GM18867 (cell line): ENCODE results near the gene DDAH1.
"Not testable (repeated sequence)": the region's sequence is repeated elsewhere in the genome, so short reads cannot be mapped to it uniquely, and the experiment has no call there.

Experiments
- ATAC-seq: cut with Tn5 transposase; IDR thresholded peaks from one replicate; pipeline ENCODE4 v1.9.1; 2021; ENCODE audit warnings: mild to moderate bottlenecking, moderate library complexity; ENCODE audit not compliant: unreplicated experiment

Gene DDAH1

DNA sequence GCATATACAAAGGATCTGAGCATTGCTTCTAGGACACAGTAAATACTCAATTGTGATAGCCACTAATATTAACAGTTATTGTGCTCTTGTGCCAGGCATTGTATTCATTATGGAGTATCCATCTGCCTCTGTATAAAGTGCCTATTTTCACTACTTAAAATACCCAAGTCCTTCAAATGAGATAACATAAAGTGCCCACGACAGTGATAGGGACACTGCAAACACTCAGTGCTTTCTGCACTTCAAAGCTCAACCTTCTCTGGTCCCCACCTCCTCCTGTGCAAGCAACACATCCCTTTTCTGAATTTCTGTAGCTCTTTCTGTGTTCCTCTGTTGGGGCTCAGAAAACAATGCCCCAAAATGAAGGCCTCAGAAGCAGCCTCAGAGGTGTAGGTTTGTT, 6.6 kb upstream of the DDAH1 start:
- ATAC-seq = no peak

DNA sequence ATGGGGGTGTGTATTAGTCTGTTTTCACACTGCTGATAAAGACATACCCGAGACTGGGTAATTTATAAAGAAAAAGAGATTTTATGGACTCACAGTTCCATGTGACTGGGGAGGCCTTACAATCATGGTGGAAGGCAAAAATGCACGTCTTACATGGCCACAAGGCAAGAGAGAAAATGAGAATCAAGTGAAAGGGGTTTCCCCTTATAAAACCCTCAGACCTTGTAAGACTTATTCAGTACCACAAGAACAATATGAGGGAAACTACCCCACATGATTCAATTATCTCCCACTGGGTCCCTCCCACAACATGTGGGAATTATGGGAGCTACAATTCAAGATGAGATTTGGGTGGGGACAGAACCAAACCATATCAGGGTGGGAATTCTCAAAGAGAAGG, 5.2 kb upstream of the DDAH1 start:
- not testable (repeated sequence) for ATAC-seq

DNA sequence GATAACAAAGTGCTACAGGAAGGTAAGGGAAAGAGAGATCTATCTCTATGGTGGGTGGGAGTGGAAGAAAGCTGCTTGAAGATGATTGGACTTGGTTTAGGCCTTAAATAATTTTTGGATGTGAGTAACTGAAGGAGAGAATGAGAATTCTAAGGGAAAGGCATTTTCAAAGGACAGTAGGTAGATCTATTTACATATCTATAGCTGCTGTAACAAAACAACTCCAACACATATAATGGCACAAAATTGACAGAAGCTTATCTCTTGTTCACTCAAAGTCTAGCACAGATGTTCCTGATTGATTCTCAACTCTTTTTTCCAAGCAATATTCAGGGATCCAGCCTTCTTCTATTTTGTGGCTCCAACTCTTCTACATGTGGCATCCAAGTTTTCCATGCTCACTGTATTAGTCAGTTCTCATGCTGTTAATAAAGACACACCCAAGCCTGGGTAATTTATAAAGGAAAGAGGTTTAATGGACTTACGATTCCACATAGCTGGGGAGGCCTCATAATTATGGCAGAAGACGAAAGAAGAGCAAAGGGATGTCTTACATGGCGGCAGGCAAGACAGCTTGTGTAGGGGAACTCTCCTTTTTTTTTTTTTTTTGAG, 3.1 kb upstream of the DDAH1 start:
- no peak for ATAC-seq

DNA sequence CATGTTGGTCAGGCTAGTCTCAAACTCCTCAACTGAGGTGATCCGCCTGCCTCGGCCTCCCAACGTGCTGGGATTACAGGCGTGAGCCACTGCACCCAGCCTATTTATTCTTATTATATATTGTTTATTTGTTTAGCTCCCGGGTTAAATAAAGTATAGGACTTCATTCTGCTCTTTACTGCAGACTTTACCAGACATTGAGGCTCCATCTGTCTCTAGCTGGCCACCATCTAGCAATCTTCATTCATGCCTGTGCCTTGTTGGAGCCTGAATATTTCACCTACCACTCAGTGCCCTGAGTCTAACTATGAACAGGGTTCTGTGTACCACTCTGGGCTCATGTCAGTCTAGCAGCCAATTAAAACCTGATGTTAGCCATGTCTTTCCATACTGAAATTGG, 2.1 kb upstream of the DDAH1 start:
- ATAC-seq = no peak

DNA sequence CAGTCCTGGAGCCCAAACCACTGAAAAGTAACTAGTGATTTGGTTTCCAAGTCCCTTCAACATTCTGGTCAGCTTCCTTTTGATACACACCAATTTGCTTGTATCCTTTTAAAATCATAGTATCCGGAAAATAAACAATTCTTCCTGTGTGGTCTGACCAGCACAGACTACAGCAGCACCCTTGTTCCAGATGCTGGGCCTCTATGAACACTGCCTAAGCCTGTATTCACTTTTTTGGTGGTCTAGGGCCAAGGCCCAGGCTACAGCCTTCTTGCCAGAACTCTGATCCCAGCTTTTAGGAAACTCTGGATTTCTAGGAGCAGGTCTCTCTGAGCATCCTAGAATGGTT, 801 bp upstream of the DDAH1 start:
- no peak for ATAC-seq

DNA sequence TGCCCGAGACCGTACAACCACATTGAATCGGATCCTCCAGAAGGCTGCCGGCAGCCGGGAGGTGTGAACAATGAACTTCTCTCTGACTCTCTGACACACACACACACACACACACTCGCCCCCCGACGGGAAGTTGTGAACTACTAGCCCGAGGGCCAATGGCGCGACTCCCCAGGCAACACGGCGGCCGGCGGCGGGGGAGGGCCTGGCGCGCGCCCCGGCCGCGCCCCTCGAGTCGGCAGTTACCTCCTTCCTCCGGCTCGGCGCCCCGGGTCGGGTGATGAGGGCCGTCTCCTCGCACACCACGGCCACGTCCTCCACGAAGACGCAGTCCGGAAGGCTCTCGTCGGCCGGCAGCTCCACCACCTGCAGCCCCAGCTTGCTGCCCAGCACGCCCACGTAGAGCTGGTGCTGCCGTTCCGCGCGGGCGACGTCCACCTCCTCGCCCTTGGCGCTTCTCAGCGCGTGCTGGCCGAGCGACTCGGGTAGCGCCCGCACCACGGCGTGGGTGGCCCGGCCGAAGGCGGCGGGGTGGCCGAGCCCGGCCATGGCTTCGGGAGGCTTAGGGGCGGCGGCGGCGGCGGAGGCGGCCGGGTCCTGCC, 361 bp downstream of the DDAH1 start:
- peak; percentile 72 for ATAC-seq

DNA sequence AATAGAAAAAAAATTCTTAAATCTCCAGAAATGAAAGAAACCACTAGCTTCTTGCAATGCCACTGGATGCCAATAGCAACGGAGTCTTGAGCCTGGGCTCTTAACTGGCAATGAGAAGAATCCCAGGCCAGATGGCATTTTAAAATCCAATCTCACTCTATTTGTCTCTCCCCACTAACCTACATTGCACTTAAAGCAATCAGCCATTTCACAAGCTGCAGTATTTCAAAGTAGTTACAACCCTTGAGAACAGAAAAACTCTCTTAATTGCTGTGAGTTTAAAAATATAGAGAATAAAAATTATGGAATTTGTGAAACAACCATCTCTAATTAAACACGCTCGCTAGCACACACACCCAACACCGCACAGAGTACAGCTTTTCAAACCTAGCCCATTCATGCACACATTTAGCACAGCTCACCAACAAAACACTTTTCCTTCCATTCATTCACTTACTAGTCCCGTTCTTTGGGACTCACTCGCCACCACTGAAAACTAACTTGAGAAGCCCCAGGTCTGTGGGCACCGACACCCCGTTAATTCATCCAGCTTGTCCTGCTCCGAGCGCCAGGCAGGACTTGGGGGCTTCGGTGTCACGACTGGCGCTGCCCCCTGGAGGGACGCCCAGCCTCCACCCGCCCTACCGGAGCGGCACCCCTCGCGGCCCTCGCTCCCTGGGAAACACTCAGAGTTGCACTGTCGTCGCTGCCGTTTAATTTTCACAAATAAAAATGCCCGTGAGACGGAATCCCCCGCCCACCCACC, 1.0 kb downstream of the DDAH1 start:
- no peak for ATAC-seq

DNA sequence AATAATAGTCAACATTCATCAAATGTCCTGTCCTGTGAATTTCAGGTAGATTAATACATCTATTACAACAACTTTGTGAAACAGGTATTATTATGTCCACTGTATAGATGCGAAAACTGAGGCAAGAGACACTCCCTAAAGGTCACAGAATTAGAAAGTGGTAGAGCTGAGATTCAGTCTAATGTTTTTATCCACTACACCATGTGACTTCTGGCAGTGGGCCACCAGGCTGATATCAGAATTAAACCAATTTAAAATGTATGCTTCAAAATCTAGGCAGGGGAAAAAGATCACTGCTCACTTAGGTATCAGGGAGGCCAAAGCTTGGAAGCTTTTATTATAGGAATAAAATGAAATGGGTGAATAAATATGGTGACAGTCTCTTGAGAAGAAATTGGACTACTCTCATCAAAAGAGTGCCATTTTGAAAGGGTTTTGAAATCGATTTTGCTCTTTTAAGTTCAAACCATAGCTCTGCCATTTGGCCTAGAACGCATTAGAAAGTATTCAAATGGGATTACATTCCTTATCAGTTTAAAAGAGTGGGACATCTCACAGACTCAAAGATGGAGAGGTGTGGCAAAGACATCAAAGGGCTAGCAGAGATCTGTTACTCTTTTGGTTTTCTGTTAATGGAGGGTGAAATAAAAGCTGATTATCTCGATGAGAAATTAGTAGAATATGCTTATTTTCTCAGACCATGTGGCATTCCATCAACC, 1.9 kb downstream of the DDAH1 start:
- ATAC-seq = no peak

DNA sequence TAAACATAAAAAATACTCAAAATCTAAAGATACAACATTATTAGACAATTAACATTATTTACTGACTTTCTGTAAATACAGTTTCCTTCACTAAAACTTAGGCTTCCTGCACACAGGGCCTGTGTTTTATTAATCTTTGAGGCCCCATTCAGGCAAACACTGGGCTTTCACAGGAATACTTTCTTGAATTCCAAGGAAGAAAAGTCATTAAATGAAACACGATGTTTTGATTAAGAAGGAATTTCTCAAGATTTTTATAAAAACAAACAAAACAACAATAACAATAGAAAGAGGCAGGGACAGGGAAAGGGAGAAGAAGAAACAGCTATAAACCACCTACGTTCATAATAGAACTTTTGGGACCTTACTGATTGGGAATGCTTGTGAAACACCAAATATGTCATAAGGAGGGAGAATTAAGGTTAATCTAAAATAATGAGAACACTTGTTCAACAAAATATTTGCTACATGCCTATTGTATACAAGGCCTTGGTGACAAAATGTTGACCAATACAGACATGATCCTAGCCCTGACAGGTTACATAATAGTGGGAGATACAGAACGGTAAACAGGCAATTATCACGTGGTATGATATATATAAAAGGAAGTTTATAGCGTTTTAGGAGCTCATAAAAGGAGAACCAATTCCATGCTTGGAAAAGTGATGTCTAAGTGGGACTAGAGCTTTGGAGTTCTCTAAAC, 3.6 kb downstream of the DDAH1 start:
- ATAC-seq = no peak

DNA sequence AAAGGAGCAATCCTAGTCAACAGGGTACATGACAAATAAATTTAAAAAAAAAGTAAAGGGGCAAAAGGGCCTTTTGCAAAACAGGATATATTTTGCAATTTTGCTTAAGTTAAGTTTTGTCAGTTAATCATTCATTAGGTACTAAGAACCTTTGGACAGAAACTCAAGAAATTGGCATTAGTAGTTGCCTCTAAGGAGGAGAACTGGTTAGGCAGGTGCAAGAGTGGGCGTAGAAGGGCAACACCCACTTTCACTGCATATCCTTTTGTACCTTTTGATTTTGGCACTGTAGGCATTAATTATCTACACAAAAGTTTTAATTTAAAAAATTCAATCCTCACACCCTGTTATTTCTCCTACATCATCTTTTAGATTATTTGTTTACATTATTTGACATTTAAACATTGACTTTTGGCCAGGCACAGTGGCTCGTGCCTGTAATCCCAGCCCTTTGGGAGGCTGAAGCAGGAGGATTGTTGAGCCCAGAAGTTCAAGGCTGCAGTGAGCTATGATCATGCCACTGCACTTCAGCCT, 4.3 kb downstream of the DDAH1 start:
- no peak for ATAC-seq

DNA sequence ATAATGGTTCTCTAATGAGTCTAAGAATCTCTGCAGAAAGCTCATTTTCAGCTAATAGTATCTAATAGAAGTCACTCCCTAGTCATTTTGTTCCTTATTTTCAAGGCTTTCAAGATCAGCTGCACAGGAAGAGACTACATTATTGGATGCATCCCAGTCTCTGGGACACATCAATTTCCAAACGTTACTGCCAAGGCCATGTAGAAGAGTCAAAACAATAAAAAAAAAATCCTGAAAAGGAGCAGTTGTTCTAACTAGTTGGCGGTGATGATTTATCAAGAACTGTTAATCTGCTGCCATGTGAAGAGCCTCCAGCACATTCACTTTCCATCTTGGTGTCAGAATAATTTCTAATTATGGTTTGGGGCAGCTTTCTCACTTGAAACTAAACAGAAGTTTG, 5.7 kb downstream of the DDAH1 start:
- no peak for ATAC-seq

DNA sequence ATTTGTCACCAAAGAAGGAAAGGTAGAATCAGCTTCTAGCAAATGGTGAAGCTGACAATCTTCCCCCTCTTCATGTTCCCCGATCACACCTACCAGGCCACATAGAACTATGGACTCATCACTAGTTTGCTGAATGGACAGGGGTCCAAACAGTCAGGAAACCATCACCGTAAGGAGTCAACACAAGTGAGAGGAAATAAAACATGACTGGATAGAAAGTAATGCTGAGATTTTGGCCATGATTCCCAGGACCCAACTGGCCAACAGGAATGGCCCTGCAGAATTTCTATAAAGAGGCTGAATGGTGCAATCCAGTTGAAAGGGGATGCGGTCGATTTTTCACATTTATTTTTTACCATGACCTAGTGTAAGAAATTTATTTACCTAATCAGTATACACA, 10.7 kb downstream of the DDAH1 start:
- ATAC-seq = no peak

DNA sequence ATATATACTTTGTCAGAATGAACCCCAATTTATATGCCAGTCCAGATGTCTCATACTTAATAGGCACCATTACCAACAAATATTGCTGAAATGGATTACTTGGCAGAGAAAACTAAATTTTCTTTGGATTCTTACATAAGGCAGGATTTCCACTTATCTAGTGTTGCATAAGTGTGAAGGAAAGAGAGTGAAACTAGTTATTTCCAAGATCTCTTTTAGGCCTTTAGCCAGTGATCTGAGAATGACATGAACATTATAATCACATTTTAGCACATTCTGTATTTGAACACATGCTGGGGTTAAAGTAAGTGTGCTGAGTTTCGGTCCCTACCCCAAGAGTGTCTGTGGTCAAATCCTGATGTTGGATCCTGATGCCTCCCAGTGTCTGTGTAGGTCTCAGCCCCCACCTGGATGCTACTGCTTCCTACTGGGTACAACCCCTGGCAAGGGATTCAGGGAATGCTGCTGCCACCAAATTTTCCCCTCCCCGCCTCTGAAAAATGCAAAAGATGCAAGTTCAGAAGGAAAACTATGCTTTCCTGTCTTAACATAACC, 11.2 kb downstream of the DDAH1 start:
- no peak for ATAC-seq

DNA sequence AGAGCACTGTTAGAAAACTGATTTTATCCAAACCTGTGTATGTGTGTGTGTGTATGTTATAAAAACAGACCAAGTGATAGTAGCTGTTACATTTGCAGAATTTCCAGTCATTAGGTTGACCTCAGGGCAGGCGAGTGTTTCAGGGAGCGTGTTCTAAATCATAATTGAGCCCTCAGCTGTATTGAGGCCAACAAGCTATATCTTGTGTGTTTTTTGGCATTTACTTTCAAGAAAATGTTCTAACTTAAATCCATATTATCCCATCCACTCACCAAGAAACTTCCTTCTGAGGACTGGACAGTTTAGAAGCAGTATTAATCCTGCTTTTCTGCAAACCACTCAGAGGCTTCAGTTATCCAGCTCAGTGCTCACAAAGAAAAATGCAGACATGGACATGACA, 12.0 kb downstream of the DDAH1 start:
- ATAC-seq = no peak

DNA sequence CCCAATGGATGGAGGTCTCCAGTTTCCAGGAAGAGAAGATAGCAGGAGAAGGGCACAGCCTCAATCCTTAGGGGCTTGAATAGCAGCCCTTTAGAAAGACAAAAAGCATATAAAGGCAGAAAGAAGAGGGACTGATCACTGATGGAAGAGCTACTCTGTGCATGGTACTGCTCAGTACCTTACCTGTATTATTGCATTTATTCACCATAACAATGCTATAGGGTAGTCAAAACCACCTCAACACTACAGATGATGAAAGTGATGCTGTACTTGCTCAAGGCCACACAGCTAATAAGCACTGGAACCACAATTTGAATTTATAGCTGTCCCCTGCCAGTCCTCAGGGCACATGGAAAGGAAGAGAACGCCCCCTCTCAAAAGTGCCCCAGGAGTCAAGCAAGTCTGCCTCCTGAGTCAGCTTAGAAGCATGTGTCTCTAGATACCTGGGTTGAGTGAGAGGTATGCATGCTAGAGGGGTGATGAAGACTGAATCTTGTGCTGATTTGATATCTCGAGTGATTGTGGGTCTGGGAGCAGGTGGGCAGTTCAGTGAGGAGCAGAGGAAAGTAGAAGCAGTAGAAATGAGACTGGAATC, 13.6 kb downstream of the DDAH1 start:
- no peak for ATAC-seq

DNA sequence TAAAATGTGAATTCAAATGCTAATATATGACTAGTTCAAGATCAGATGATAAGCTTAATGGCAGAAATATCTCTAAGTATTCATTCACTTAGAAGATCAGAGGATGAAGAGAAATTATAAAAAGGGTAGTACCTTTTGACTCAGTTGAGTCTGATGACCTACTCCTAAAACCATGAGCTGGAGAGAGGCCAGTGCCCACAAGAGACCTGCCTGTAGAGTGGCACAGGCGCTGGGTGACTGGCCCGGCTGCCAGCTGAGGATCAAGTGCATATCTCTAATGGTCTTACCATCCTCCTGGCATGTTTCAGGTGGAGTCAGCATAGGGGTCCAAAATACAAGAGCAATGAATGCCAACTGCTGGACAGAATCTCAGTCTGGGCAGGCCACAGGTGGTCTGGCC, 14.1 kb downstream of the DDAH1 start:
- no peak for ATAC-seq

DNA sequence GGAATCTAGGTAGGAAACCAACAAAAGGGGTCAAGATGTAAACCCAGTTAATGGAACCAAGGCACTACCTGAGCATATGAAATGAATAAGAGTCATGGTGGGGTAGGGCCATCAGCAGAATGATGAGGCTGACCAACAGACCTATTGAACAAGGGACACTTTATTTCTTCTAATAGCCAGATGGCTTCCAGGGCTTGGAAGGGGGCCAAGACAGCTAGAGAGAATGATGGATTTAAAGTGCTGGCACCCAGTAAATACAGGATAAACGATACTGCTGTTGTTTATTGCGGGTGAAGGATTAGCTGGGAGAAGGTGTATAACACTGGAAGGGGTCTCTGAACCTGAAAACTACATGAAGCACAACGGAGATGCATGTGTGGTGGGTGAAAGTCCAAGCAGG, 15.6 kb downstream of the DDAH1 start:
- ATAC-seq = no peak

DNA sequence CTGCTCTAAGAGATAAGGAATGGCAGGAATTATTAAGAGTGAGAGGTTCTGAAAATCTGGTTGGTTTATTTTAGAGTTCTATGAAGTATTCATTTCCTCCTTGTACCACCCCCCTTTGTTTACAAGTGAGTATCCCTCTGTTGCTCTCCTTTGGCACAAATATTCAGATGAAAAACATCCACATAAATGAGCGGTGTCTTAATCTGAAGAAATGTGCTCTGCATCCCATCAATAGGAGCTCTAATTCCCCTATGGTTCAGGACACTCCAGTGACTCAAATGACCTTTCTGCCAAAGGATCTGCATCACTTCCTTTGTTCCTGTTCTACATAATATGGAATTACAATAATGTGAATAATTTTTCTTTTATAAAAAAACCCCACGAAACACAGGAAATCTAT, 16.6 kb downstream of the DDAH1 start:
- ATAC-seq = no peak

DNA sequence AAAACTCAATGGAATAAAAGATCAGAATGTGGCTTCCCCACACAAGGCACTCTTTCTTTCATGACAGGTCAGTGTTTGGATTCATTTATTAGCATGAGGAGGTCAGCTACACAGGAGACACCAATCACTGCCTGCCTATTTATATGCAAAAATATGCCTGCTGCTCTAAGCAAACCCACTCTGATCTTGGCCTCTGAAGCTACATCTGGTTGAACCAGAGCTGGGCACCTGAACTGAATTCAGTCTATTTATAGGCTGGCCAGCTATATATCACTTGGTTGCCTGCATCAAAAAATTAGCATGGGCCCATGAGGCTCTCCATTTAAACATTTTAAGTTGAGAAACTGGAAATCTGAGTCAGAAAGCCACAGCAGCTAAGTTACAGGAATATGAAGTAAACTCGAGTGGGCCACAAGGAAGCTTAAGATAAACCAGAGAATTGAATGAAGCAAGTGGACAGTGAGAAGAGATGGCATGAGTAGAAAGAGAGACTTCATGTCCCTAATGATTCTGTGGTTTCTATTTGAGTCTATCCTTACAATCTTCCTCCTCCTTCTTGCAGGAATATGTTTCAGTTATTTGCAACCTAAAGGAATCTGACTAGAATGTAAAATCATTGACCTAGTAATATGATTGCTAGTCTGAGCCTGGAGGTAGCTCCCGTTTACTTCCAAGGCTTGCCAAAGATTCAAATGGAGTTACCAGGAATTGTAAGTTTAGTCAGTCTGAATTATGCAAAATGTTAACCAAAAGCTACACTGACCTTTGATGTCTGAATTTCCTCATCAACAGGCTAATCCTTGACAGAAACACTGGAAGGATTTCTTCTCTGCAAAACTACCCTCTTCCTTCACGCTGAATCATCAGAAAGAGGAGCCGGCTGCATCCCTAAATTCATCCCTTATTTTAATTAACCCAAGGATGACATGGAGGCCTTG, 17.7 kb downstream of the DDAH1 start:
- no peak for ATAC-seq
